B cell (primary cell): ENCODE results near the gene MAPKAPK3.

ENCODE experiments used
- EZH2 ChIP-seq: IDR thresholded peaks from 2 replicates; pipeline ENCODE4 v1.6.1; 2012; ENCODE audit warnings: borderline replicate concordance, low read depth, mild to moderate bottlenecking, moderate library complexity, low read length; ENCODE audit not compliant: insufficient read depth, poor library complexity, severe bottlenecking
- TF ChIP-seq, protein P1 (sequence below): fragments of 200-600 bp; IDR thresholded peaks from one replicate; pipeline ENCODE4 v1.8.0; 2022; ENCODE audit warnings: antibody characterized with exemption, mild to moderate bottlenecking

DNA sequence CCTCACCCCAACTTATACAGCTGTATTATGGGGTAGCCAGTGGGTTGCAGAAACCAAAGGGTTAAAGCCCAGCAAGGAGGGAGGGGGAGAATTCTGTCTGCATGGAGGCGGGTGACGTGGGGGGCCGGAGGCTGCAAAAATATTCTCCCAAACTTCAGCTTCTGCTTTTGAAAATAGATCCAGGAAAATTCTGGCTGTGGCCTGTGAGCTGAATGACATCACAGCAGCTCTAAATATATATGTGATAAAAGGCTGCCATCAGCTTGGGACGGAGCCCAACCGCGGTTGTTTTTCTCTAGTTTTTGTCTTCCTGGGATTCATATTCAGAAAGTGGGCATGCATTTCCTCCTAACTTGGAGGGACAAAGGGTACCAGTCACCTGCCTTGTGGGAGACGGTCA is 27.6 kb downstream of the MAPKAPK3 start:
- TF ChIP-seq, protein P1, sequence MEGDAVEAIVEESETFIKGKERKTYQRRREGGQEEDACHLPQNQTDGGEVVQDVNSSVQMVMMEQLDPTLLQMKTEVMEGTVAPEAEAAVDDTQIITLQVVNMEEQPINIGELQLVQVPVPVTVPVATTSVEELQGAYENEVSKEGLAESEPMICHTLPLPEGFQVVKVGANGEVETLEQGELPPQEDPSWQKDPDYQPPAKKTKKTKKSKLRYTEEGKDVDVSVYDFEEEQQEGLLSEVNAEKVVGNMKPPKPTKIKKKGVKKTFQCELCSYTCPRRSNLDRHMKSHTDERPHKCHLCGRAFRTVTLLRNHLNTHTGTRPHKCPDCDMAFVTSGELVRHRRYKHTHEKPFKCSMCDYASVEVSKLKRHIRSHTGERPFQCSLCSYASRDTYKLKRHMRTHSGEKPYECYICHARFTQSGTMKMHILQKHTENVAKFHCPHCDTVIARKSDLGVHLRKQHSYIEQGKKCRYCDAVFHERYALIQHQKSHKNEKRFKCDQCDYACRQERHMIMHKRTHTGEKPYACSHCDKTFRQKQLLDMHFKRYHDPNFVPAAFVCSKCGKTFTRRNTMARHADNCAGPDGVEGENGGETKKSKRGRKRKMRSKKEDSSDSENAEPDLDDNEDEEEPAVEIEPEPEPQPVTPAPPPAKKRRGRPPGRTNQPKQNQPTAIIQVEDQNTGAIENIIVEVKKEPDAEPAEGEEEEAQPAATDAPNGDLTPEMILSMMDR = no peak
- no peak for TF ChIP-seq EZH2
